Measurements from ENCODE around the gene ASAP3. TPM values are rescaled to one million over a fixed set of nuclear protein-coding genes. Genes with fewer than 3 reads are reported as not detected.

Gene ASAP3
- polyA plus RNA-seq, 1 experiment, result 33.9 TPM

GRCh38 chr1:23436520-23437354 is 47.2 kb downstream of the ASAP3 start:
- peaks cover 28% of the 10 kb centered on the region for H3K36me3 ChIP-seq (ENCODE audit: control insufficient read depth, insufficient read depth, low read length)
- ChIA-PET CTCF (no interaction called here), POLR2A (no interaction called here)
- DNase-seq (ENCODE audit: low read depth), result no peak
- TF ChIP-seq CTCF (IDR thresholded peaks at IDR 0.05; ENCODE audit: insufficient read depth, low read depth, low read length), result no peak
- H3K4me3 ChIP-seq (ENCODE audit: low read depth, low read length), result no peak overlapping the region
- no peaks in the 10 kb centered on the region for H3K27me3 ChIP-seq (ENCODE audit: control insufficient read depth, insufficient read depth, low read length)

GRCh38 chr1:23434260-23434775 is 49.7 kb downstream of the ASAP3 start:
- TF ChIP-seq CTCF (IDR thresholded peaks at IDR 0.05; ENCODE audit: insufficient read depth, low read depth, low read length), result no peak
- POLR2A ChIA-PET, result no interaction called here
- DNase-seq (ENCODE audit: low read depth), result no peak
- Histone ChIP-seq H3K36me3 (ENCODE audit: control insufficient read depth, insufficient read depth, low read length) (peaks cover 31% of the 10 kb centered on the region), H3K4me3 (ENCODE audit: low read depth, low read length) (no peak overlapping the region), H3K27me3 (ENCODE audit: control insufficient read depth, insufficient read depth, low read length) (no peaks in the 10 kb centered on the region)
- CTCF ChIA-PET, result interaction anchor here (0.9 to 1.2 kb wide), 2 partner anchors 25 to 63 kb away, joined by 3 read pairs; no protein-coding TSS in a partner anchor

- H3K36me3 ChIP-seq (ENCODE audit: control insufficient read depth, insufficient read depth, low read length), result peaks cover 28% of the 10 kb centered on the region
- DNase-seq (ENCODE audit: low read depth), result no peak
- ChIA-PET CTCF (interaction anchor here (0.8 to 1.1 kb wide), 3 partner anchors 11 to 29 kb away, joined by 3 to 5 read pairs (median 3); no protein-coding TSS in a partner anchor), POLR2A (no interaction called here)
- H3K4me3 ChIP-seq (ENCODE audit: low read depth, low read length), result no peak overlapping the region
- no peak for TF ChIP-seq CTCF (IDR thresholded peaks at IDR 0.05; ENCODE audit: insufficient read depth, low read depth, low read length)
- H3K27me3 ChIP-seq (ENCODE audit: control insufficient read depth, insufficient read depth, low read length), result no peaks in the 10 kb centered on the region
Observed at GRCh38 chr1:23433122-23433521, 50.9 kb downstream of the ASAP3 start.

GRCh38 chr1:23431431-23431830 is 52.5 kb downstream of the ASAP3 start:
- DNase-seq (ENCODE audit: low read depth), result no peak
- TF ChIP-seq CTCF (IDR thresholded peaks at IDR 0.05; ENCODE audit: insufficient read depth, low read depth, low read length), result no peak
- Histone ChIP-seq H3K27me3 (ENCODE audit: control insufficient read depth, insufficient read depth, low read length) (no peaks in the 10 kb centered on the region), H3K4me3 (ENCODE audit: low read depth, low read length) (no peak overlapping the region), H3K36me3 (ENCODE audit: control insufficient read depth, insufficient read depth, low read length) (peaks cover 23% of the 10 kb centered on the region)
- ChIA-PET CTCF (no interaction called here), POLR2A (no interaction called here)

- no peak overlapping the region for H3K4me3 ChIP-seq (ENCODE audit: low read depth, low read length)
- ChIA-PET CTCF (no interaction called here), POLR2A (no interaction called here)
- H3K36me3 ChIP-seq (ENCODE audit: control insufficient read depth, insufficient read depth, low read length), result peaks cover 22% of the 10 kb centered on the region
- DNase-seq (ENCODE audit: low read depth), result no peak
- H3K27me3 ChIP-seq (ENCODE audit: control insufficient read depth, insufficient read depth, low read length), result no peaks in the 10 kb centered on the region
- TF ChIP-seq CTCF (IDR thresholded peaks at IDR 0.05; ENCODE audit: insufficient read depth, low read depth, low read length), result no peak
Observed at GRCh38 chr1:23430803-23431202, 53.2 kb downstream of the ASAP3 start.

Data from BJ (cell line).